Measurements from ENCODE around the gene TLX3.
"Not testable (repeated sequence)": the region's sequence is repeated elsewhere in the genome, so short reads cannot be mapped to it uniquely, and the experiment has no call there.

Gene TLX3

DNA sequence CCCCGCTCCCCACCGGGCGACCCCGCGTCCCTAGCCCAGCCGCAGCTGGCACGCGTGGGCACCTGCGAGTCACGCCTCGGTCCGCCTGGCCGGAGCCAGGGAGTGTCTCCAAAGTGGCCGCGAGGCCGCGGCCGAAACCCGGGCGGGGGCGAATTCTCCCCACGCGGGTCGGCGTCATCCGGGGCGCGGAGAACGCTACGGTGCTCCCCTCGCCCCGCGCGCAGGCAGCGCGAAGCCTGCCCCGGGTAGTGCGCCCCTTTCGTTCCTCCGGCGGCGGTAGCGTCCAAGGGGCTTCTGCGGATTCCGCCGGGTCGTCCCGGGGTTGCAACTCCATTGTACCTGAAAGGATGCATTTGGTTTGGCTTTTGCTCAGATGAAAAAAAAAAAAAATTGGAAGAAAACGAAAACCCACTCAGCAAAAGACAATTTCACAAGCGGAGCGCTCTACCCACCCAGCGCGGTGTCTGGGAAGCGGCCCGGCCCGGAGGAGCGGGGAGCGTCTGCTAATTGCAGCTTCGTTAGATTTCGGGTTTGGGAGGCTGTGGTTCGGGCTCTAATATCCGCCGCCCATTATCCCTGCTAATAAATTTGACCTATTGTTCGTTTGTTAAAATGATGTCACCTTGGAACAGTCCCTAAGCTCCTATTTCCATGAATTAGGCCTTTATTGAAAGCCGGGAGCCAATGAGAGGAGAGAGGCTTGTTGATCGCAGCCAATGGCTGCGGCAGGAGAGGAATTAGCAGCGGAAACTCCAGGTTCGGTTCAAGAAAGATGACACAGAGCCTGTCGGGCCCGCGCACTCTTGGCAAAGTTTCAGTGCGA is at the start of gene TLX3:
Gene TLX3, plus strand, starts transcription at position 796 of the 823 bp plus-strand sequence. CDS start 118 bp downstream, outside the sequence.
- no peak for DNase-seq

DNA sequence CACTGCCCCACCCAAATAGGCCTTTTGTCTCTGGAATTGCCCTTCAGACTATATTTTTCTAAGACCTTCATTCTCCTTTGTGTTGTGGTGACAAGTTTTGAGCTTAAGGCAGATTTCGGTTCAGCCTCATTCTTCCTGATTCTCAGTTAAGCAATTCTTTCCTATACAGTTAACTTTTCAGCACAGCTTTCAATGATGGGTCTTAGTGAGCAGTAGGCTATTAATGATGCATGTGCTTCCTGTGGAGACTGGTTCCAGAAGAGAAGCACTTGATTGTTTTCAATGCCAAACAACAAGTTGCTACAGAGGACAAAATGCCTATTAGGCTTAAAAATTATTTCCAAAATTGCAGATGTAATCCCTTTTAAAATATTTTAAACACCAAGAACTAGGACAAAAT is 47.7 kb upstream of the TLX3 start:
- DNase-seq = no peak

DNA sequence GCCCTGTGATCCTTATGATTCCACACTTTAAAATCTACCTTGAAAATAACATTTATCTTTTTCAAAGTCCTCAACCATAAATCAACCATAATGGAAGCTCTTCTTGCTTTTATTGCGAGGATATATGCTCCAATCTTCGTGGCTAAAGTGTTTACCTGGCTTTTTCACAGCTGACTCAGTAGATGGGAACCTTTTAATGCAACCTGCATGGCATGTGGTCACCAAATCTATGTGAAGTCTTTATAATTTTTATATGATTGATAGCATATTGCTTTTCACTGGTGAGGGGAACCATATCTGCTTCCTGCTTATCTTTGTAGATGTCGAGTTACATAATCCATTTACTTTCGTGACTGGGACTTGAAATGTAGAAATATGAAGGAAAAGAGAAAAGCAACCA is 47.1 kb upstream of the TLX3 start:
- DNase-seq = no peak

DNA sequence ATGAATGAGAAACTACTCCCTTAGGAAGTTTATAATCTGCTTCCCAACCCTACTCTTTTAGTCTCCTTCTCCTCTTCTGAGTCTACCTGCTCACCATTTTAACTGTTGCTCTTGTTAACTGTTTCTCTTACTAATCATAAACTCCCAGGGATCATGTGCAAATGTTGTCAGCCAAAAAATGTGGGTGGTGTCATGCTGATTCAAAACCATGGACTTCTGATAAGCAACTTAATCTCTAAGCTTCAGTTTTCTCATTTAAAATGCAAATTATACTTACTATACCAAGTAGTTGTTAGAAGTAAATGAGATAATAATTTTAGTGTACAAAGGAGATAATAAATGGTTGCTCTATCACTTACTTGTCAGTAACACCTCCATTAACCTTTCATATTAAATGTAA is 45.9 kb upstream of the TLX3 start:
- DNase-seq = no peak

DNA sequence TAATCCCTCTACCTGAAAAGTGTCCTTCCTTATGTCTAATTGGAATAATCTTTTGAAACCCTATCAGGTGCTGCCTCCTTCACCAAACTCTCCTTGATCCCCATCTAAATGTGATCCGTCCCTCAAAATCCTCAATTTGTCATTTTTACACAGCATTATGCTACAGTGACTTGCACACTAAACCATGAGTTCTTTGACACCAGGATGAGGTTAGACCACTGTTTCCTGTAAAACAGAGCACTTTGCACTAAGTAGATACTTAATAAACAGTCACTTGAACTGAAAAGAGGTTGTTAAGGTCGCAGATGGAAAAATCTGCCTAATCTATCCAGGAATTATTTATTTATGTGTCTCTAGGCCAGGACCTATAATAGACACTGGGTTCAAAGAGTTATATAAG is 44.2 kb upstream of the TLX3 start:
- DNase-seq = no peak

DNA sequence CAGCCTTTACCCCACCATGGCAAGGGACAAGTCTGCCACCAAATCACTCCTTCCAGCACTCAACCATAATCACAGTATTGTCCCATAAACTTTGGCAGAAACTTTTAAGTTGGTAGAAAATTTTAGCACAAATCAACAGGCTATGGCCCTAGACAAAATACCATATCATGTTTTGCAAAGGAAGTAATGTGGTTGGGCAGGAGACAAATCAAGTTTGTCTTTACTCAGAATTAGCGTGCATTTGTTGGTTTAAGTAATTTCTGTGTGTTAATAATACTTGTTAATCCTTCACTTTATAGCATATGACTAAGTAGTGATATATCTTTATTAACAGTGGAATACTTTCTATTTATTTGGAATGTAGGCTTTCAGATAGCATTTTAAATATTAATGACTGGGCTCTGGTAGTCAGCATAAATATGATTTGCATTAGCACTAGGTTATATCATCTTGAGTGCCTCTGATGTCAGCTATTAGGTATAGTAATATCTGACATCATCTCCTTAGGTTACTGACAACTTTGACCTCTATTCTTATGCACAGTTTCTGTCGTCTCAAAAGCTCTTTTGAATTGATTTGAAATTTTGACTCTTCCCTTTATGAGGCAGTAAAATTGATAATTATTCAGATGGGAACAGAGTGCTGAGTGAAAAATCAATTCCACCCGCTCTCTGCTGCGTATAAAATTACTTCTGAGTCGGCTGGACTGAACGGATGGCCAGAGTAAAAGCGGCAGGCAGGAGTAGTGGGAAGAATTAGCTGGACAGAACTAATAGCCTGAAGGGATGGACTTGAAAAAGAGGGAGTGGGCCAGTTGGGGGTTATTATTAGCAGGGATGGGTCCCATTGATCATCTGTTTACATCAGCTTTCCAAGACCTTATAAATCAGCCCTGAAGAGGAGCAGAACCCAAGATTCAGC is 40.1 kb upstream of the TLX3 start:
- no peak for DNase-seq

DNA sequence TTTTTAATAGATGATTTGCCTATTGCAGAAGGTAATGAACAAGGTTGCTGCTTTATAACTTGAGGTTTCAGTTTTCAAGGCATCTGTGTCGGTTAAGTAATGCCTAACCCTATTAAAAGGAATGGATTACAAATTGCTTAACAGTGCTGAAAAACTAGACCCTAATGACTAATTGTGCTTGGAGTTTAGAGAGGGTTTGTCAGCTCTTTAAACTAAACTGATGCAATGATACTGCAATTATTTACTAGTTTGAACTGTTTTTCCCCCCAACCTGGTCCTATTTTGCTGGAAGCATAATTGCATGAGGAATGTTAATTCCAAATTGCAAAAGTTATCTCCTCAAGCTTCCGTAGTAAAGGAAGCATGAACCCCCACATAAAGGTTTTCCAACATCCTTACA is 39.3 kb upstream of the TLX3 start:
- no peak for DNase-seq

DNA sequence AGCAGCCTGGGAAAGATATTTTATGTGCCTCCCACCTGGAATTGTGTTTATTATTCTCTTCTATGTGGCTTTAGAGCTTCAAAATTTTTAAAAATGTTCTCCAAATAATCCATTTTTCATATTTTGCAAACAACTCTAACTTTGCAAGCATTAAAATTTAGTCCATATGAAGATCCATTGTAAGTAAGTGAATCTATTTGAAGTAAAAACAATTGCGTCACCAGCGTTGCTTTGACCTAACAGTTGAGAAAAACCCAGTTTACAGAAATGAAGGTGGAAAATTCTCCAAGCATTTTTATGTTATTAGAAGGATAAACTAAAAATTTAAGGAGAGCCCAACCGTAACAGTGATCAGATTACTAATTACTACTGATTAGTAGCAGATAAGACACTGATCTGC is 38.9 kb upstream of the TLX3 start:
- no peak for DNase-seq

DNA sequence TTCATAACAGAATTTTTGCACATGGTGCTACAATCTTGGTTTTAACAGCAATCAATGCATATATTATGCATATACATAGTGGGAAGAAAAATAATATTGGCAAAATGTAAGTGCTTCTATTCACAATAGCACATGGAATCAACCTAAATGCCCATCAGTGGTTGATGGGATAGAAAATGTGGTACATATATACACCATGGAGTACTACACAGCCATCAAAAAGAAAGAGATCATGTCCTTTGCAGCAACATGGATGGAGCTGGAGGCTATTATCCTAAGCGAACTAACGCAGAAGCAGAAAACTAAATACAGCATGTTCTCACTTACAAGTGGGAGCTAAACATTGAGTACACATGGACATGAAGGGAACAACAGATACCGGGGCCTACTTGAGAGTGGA is 37.2 kb upstream of the TLX3 start:
- no peak for DNase-seq

DNA sequence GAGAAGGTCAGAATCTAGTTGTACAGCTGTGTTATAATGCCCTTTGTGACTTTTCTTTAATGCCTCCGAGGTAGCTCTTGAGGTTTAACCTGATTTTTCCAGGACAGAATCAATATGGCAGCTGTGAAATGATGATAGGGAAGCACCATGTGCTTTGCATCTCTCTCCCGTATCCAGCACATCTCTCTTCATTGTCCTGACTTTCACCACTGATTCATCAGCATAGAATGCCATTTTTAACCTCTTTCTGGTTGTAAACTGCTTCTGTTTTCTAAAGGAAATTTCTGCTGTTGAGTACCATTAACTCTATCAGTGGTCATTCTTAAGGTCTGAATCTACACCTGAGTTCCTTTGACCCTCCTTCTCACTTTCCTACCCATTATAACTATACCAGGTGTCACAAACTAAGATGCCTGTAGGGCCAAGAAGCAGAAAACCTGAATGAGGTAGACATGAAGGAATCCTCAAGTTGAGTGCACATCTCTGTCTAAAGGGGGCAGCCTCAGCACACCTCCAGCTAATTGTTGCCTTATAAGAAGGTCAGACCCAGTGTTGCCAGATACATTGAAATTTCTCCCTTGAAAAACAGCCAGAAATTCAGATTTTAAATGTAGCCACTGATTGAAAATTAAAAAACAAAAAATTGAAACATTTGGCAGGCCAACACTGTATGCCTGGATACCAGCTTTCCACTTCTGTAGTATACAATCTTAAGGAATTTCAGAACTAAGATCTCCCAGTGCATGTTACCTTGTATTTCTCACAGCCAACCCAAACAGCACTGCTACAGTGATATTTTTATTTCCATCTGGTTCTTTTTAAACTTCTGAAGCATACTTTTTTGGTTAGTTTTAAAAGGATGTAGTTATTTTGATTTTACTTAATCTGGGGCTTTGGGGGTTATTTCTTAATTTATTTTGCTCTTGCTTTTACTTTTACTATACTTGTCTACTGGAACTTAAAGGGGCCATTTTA is 35.8 kb upstream of the TLX3 start:
- DNase-seq = no peak

DNA sequence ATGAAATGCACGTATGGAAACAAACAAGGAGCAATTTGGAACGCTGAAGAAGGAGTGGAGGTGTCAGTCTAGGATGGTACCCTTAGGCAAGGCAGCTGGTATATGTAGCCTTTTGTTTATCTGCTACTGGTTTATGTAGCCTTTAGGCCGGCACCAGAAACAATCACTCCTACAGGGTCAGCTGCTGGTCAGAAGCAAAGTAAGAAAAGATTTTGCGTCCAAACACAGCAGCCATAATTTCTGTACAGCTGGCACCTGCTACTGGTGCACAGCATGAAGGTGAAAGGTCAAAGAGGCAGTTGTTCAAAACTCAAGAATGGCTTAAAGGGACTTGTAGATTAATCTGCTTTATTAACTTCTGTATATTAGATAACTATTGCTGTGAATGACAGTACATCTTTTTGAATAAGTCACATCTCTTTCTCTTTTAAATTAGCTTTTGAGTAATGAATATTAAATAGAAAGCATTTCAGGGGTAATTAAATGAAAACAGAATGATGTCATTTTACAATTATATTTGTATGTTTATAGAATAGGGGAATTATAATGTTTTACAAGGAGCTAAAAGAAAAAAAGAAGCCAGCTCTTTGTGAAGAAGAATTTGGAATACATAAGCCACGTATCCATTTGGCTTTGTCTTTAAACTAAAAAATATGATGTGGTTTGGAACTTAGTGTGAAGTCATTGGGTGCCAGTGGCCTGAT is 33.1 kb upstream of the TLX3 start:
- no peak for DNase-seq

DNA sequence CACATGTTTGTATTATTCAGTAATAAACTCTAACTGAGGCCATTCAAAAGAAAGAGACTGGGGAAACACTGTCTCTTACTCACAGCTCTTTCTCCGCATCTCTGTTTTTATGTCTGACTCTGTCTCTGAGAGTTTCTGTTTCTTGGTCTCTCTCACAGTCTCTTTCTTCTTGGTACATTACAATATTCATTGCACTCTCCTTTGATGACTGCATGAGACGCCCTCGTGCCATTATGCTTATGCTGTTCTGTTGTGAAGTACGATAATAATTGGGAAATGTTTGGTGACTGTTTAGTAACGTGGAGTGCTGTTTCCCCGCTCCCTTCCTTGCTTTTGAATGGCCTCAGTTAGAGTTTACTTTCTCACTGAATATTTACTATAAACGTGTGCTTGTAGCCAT is 25.3 kb upstream of the TLX3 start:
- DNase-seq = no peak

DNA sequence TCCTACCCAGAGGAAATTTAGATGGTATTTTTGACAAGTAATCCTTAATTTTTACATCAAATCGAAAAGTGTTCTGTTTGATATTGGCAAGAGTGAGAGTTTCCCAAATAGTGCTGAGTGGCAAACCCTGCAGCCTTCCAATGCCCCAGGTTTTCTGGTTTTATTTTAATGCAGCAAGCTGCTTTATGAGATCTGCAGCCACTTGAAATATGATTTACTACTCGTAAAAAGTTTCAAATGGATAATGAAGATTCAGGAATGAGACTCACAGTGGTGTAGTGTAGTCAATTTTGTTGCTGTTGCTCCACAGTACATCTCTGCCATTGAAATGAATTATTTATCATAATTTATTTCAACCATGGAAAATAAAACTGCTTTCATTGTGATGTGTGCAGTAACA is 23.6 kb upstream of the TLX3 start:
- no peak for DNase-seq

DNA sequence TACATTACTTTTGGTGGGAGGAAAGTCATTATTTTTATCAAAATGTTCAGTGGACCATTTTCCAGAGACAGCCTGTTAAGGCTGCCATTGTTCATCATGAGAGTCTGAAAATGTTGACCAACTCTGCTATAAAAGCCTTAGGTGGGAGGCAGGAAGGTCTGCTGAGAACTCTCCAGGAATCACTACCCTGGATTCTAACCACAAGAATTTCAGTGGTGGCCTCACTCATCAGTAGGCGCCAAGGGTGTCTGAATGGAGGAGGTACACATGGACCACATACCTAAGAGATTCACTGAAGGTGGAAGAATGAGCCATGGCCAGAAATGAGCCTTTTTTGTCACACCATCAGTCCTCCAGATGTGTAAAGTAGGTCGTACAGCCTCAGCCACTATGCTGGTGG is 21.0 kb upstream of the TLX3 start:
- no peak for DNase-seq

DNA sequence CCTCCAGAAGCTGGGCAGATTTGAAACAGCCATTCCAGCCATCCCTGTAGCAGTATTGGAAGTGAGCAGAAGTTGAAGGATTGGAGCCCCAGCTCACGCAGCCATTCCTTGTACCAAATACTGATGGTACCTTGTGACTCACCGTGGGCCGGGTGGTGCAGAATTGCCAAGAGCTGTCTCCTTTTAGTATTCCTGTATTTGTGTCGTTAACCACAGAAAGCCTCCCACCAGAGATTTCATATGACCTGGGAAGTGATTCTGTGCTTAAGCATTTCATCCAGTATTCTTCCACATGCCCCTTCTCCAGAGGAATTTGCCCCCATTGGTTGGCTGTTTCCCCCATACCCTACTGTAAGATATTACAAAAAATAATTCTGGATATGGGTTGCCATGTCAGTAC is 17.7 kb upstream of the TLX3 start:
- DNase-seq = no peak

DNA sequence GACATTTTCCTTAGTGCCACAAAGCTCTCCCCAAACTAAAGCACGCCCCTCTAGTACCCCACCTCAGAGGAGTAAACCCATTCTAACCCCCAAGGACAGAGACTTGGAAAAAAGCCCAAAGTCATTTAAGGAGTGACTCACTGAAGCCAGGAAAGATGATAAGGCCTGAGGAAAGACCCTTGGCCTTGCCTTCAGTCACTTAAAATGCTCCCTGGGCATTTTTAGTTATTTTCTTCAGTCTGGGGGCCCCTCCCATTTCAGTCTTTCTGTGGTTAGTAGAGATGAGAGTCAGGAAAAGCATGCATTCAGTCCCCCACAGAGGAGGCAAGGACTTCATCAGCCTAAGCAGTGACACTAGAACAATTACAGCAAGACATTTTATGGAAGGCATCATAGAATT is 13.7 kb upstream of the TLX3 start:
- DNase-seq = no peak

DNA sequence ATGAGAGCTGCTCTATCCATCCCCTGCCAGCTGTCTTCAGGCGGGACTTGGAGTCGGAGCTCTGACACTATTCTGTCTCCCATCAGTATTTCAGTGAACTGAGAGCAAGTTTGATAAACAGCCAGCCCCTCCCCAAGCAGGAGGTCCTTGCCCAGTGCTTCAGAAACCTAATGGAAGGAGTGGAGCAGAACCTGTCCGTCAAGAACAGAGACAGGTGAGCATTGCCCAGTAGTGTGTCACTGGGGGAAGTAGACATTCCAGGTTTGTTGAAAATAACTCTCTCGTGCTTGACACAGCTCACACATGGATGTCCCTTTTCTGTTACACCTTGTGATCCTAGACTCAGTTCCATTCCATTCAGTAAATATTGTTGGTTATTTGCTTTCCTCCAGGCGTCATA is 13.2 kb upstream of the TLX3 start:
- no peak for DNase-seq

DNA sequence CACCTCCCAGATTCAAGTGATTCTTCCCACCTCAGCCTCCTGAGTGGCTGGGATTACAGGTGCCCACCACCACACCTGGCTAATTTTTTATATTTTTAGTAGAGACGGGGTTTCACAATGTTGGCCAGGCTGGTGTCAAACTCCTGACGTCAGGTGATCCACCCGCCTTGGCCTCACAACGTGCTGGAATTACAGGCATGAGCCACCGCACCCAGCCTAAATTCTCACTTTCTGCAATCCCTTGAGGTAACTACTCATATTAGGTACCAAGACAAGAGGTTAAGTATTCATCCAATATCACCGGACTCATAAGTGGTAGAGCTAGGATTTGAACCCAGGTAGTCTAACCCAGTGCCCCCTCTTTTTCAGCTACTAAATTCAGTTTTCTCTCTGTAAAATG is 11.1 kb upstream of the TLX3 start:
- DNase-seq = not testable (repeated sequence)

DNA sequence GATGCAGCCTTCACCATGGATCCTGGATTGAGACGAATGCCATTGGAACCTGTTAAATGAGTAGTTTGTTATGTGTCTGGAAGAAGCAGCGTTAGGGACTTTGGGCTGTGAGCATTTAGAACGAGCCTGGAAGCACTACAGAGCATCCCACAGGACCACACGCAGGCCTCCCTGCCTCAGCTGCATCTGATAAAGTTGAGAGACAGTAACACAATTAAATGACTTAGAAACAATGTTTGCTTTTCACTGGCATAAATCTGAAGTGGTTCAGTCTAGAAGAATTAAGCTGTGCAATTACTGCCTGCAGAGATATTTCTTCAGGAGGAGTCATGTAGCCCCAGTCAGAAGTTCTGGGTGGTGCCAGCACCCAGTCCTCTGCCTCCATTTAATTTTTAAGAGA is 9.8 kb upstream of the TLX3 start:
- DNase-seq = no peak

DNA sequence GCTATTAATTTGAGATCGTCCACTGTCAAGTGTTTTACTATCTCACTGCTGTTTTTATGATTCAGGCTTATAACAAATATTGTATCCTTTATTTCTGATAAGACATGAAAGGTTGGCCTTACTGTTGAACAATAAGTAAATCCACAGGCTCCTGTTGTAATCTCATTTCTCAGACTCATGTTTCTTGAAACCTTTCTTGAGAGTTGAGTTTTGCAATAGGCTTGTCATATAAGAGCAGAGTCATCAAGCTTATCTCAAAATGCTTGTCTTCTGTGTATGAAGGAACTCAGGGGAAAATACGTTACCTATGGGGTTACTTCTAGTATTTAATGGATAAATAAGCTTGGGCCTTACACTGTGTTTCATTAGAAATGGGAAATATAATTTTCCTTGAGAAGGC is 9.2 kb upstream of the TLX3 start:
- DNase-seq = no peak

DNA sequence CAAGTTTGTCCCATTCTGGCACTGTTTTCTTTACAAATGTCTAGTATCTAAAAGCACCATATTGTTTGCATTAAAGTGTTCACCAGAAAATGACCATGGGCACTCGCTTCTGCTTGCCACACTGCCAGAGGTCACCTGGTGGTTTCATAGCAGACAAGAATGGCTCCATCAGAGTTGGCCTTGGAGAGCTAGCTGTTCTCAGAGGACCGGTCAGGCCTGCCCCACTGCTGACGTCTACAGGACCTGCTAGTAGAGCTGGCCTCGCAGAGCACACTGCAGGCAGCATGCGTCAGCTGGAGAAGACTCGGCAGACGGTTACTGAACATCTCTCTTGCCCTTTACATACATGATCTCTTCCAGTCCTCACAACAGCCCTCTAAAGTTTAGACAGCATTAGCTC is 8.7 kb upstream of the TLX3 start:
- DNase-seq = no peak

DNA sequence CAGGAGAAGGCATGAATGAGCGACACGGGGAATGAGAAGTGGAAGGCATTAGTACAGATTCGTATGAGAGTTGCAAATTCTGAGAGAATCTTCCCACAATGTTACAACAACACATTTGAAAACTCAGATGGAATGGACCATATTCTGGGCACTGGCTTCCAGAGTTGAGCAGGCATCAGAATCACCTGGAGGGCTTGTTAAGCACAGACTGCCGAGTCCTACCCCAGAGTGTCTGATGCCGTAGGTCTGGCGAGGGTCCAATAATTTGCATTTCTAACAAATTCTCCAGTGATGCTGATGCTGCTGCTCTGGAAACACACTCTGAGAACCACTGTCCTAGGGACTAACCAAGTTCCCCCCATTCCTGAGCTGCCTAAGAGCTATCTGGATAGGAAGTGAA is 2.9 kb upstream of the TLX3 start:
- no peak for DNase-seq
